ENCODE measurements around the gene TFF1.

TFF1 gene

GRCh38 chr21:42366292-42367010 lies at the start of gene TFF1:
TSS of gene TFF1 (minus strand) at chr21:42366535. CDS start at chr21:42366495, 40 bp downstream.
- TF ChIP-seq GATA2 (IDR thresholded peaks at IDR 0.05; ENCODE audit: low read depth, low read length) (no peak), GATA3 (IDR thresholded peaks at IDR 0.05; ENCODE audit: low read depth, low read length) (no peak)

- no peak for TF ChIP-seq GATA2 (IDR thresholded peaks at IDR 0.05; ENCODE audit: low read depth, low read length)
- no peak for TF ChIP-seq GATA3 (IDR thresholded peaks at IDR 0.05; ENCODE audit: low read depth, low read length)
Measured at GRCh38 chr21:42414928-42415769, 48.8 kb upstream of the TFF1 start.

- TF ChIP-seq GATA3 (IDR thresholded peaks at IDR 0.05; ENCODE audit: low read depth, low read length) (no peak), GATA2 (IDR thresholded peaks at IDR 0.05; ENCODE audit: low read depth, low read length) (no peak)
Measured at GRCh38 chr21:42414553-42414927, 48.2 kb upstream of the TFF1 start.

GRCh38 chr21:42414066-42414465 lies 47.7 kb upstream of the TFF1 start:
- no peak for TF ChIP-seq GATA3 (IDR thresholded peaks at IDR 0.05; ENCODE audit: low read depth, low read length)

GRCh38 chr21:42413500-42413899 lies 47.2 kb upstream of the TFF1 start:
- TF ChIP-seq GATA3 (IDR thresholded peaks at IDR 0.05; ENCODE audit: low read depth, low read length) (no peak), GATA2 (IDR thresholded peaks at IDR 0.05; ENCODE audit: low read depth, low read length) (no peak)

- TF ChIP-seq GATA3 (IDR thresholded peaks at IDR 0.05; ENCODE audit: low read depth, low read length) (no peak), GATA2 (IDR thresholded peaks at IDR 0.05; ENCODE audit: low read depth, low read length) (no peak)
Measured at GRCh38 chr21:42413093-42413492, 46.8 kb upstream of the TFF1 start.

GRCh38 chr21:42412636-42412933 lies 46.2 kb upstream of the TFF1 start:
- no peak for TF ChIP-seq GATA3 (IDR thresholded peaks at IDR 0.05; ENCODE audit: low read depth, low read length)
- TF ChIP-seq GATA2 (IDR thresholded peaks at IDR 0.05; ENCODE audit: low read depth, low read length) = no peak

- TF ChIP-seq GATA3 (IDR thresholded peaks at IDR 0.05; ENCODE audit: low read depth, low read length) = no peak
- no peak for TF ChIP-seq GATA2 (IDR thresholded peaks at IDR 0.05; ENCODE audit: low read depth, low read length)
Measured at GRCh38 chr21:42411891-42412635, 45.7 kb upstream of the TFF1 start.

- no peak for TF ChIP-seq GATA3 (IDR thresholded peaks at IDR 0.05; ENCODE audit: low read depth, low read length)
- no peak for TF ChIP-seq GATA2 (IDR thresholded peaks at IDR 0.05; ENCODE audit: low read depth, low read length)
Measured at GRCh38 chr21:42411197-42411869, 45.0 kb upstream of the TFF1 start.

- TF ChIP-seq GATA2 (IDR thresholded peaks at IDR 0.05; ENCODE audit: low read depth, low read length) = no peak
- no peak for TF ChIP-seq GATA3 (IDR thresholded peaks at IDR 0.05; ENCODE audit: low read depth, low read length)
Measured at GRCh38 chr21:42409366-42409765, 43.0 kb upstream of the TFF1 start.

GRCh38 chr21:42407476-42407875 lies 41.1 kb upstream of the TFF1 start:
- TF ChIP-seq GATA3 (IDR thresholded peaks at IDR 0.05; ENCODE audit: low read depth, low read length) (no peak), GATA2 (IDR thresholded peaks at IDR 0.05; ENCODE audit: low read depth, low read length) (no peak)

- no peak for TF ChIP-seq GATA2 (IDR thresholded peaks at IDR 0.05; ENCODE audit: low read depth, low read length)
- TF ChIP-seq GATA3 (IDR thresholded peaks at IDR 0.05; ENCODE audit: low read depth, low read length) = no peak
Measured at GRCh38 chr21:42406866-42407265, 40.5 kb upstream of the TFF1 start.

GRCh38 chr21:42406201-42406621 lies 39.9 kb upstream of the TFF1 start:
- TF ChIP-seq GATA2 (IDR thresholded peaks at IDR 0.05; ENCODE audit: low read depth, low read length) (no peak), GATA3 (IDR thresholded peaks at IDR 0.05; ENCODE audit: low read depth, low read length) (no peak)
